GM12865 (cell line): Measurements from ENCODE around the gene L3MBTL1.

Experiments used
- DNase-seq: peaks from one replicate; pipeline ENCODE4 v3.0.0; 2010; ENCODE audit warnings: low read depth
- H3K4me3 ChIP-seq: 2 replicates; pipeline ENCODE4 v1.5.1; 2011; ENCODE audit warnings: mild to moderate bottlenecking, low read depth, low read length, control low read depth
- CTCF ChIP-seq: IDR thresholded peaks from 2 replicates; pipeline ENCODE4 v1.5.1; 2011; ENCODE audit warnings: low read length, control low read depth, low read depth, inconsistent platforms; ENCODE audit not compliant: insufficient read depth; ENCODE audit errors: missing control alignments

L3MBTL1 gene

GRCh38 chr20:43543138-43543537 is 35.6 kb downstream of the L3MBTL1 start:
- no peak overlapping the region for H3K4me3 ChIP-seq
- peak; percentile 14 for DNase-seq
- no peak for TF ChIP-seq CTCF

- DNase-seq = no peak
- TF ChIP-seq CTCF = no peak
- no peak overlapping the region for H3K4me3 ChIP-seq
These were observed 37.0 kb downstream of the L3MBTL1 start for GRCh38 chr20:43544501-43544900.

- TF ChIP-seq CTCF = no peak
- DNase-seq = no peak
- no peak overlapping the region for H3K4me3 ChIP-seq
These were observed 38.5 kb downstream of the L3MBTL1 start for GRCh38 chr20:43545837-43546578.

- TF ChIP-seq CTCF = no peak
- no peak for DNase-seq
- H3K4me3 ChIP-seq = no peak overlapping the region
These were observed 40.9 kb downstream of the L3MBTL1 start for GRCh38 chr20:43548273-43548880.

- TF ChIP-seq CTCF = no peak
- H3K4me3 ChIP-seq = no peak overlapping the region
- DNase-seq = no peak
These were observed 42.0 kb downstream of the L3MBTL1 start for GRCh38 chr20:43549416-43550065.

- no peak overlapping the region for H3K4me3 ChIP-seq
- no peak for DNase-seq
- no peak for TF ChIP-seq CTCF
These were observed 43.0 kb downstream of the L3MBTL1 start for GRCh38 chr20:43550456-43550855.
